H1 (cell line): ENCODE data around the gene B4GALNT3. TPM values are rescaled to one million over a fixed set of nuclear protein-coding genes. Genes with fewer than 3 reads are reported as not detected.

Experiments
- CTCF ChIA-PET: fragments of 300-600 bp; sonication (Branson Sonifier 250); formaldehyde crosslinking; loops from one replicate; lab custom pipeline; 2021; ENCODE audit not compliant: partially characterized antibody; lab: Charles Lee
- POLR2A ChIA-PET: fragments of 300-600 bp; sonication (Branson Sonifier 250); formaldehyde crosslinking; loops from one replicate; lab custom pipeline; 2021; ENCODE audit warnings: inconsistent platforms; ENCODE audit not compliant: partially characterized antibody; lab: Charles Lee
- DNase-seq, 2 experiments: peaks; one replicate each; pipeline versions ENCODE4 v3.0.0 to v3.0.0-alpha.2; 2010 to 2022; ENCODE audit warnings: low spot score in 2 of 2, low read depth in 1 of 2, mixed read lengths in 1 of 2
- FAIRE-seq: peaks from 2 replicates; lab custom pipeline; 2011; peaks lifted over from hg19 to GRCh38; lab: Jason Lieb, UNC
- H2AFZ ChIP-seq: 2 replicates; pipeline ENCODE4 v1.8.1; 2012; ENCODE audit warnings: low read length, inconsistent platforms
- H2AK5ac ChIP-seq: 2 replicates; pipeline ENCODE4 v1.6.1; 2013; ENCODE audit warnings: low read depth, low read length
- H2BK120ac ChIP-seq: replicated peaks from 2 replicates; pipeline ENCODE3; 2013; ENCODE audit warnings: low read depth, low read length, inconsistent platforms
- H2BK12ac ChIP-seq: 2 replicates; pipeline ENCODE4 v1.6.1; 2013; ENCODE audit warnings: low read depth, low read length
- H2BK15ac ChIP-seq: 2 replicates; pipeline ENCODE4 v1.6.1; 2013; ENCODE audit warnings: low read length
- H2BK20ac ChIP-seq: 2 replicates; pipeline ENCODE4 v1.6.1; 2013; ENCODE audit warnings: low read length
- H2BK5ac ChIP-seq: 2 replicates; pipeline ENCODE4 v1.6.1; 2013; ENCODE audit warnings: low read depth, low read length
- H3K14ac ChIP-seq: 2 replicates; pipeline ENCODE4 v1.6.1; 2013; ENCODE audit warnings: inconsistent platforms; ENCODE audit not compliant: insufficient read length
- H3K18ac ChIP-seq: 2 replicates; pipeline ENCODE4 v1.6.1; 2013; ENCODE audit warnings: low read length; ENCODE audit errors: extremely low read depth
- H3K23ac ChIP-seq: 2 replicates; pipeline ENCODE4 v1.6.1; 2013; ENCODE audit warnings: inconsistent platforms; ENCODE audit not compliant: insufficient read length
- H3K23me2 ChIP-seq: 2 replicates; pipeline ENCODE4 v1.6.1; 2013; ENCODE audit warnings: low read depth, low read length
- H3K27ac ChIP-seq: 2 replicates; pipeline ENCODE4 v1.6.1; 2011; ENCODE audit warnings: low read depth, low read length, inconsistent platforms
- H3K27me3 ChIP-seq, 4 experiments: replicated peaks in 1 of 4; 1 replicate in 1 of 4; 2 replicates in 3 of 4; pipeline versions ENCODE4 v1.6.1 to v1.8.1; 2011 to 2013; ENCODE audit warnings: low read length in 3 of 4, mild to moderate bottlenecking in 3 of 4, inconsistent platforms in 2 of 4, mixed read lengths in 2 of 4, moderate library complexity in 1 of 4; ENCODE audit not compliant: control insufficient read depth in 3 of 4, insufficient read depth in 3 of 4; ENCODE audit errors: extremely low read depth in 1 of 4
- H3K36me3 ChIP-seq, 4 experiments: 2 replicates each; pipeline versions ENCODE4 v1.6.1 to v1.8.1; 2011 to 2013; ENCODE audit warnings: mild to moderate bottlenecking in 4 of 4, low read length in 3 of 4, moderate library complexity in 2 of 4, control low read depth in 1 of 4, inconsistent platforms in 1 of 4; ENCODE audit not compliant: insufficient read depth in 4 of 4, control insufficient read depth in 2 of 4
- H3K4ac ChIP-seq: replicated peaks from 2 replicates; pipeline ENCODE3; 2013; ENCODE audit warnings: low read length, low read depth, mixed read lengths, inconsistent platforms; ENCODE audit not compliant: insufficient read length
- H3K4me1 ChIP-seq, 4 experiments: replicated peaks in 1 of 4; 1 replicate in 1 of 4; 2 replicates in 3 of 4; pipeline versions ENCODE4 v1.6.1 to v1.8.1; 2011 to 2013; ENCODE audit warnings: low read length in 3 of 4, inconsistent platforms in 2 of 4, mixed read lengths in 1 of 4; ENCODE audit not compliant: insufficient read depth in 4 of 4, control insufficient read depth in 3 of 4
- H3K4me2 ChIP-seq, 2 experiments: 2 replicates each; pipeline versions ENCODE4 v1.6.1 to v1.8.1; 2011 to 2013; ENCODE audit warnings: low read depth in 2 of 2, low read length in 2 of 2, control low read depth in 1 of 2, inconsistent platforms in 1 of 2, mild to moderate bottlenecking in 1 of 2; ENCODE audit not compliant: insufficient read depth in 1 of 2
- H3K4me3 ChIP-seq, 4 experiments: fragments of 200-600, 300-600 bp in 1 of 4; sonication (generic), shearing (Covaris generic), sonication (Bioruptor Twin) in 1 of 4; 2 replicates each; pipeline versions ENCODE4 v1.5.1 to v1.8.1; 2011 to 2016; ENCODE audit warnings: low read length in 4 of 4, low read depth in 3 of 4, control low read depth in 2 of 4, inconsistent platforms in 2 of 4, mild to moderate bottlenecking in 2 of 4, mixed read lengths in 1 of 4, moderate library complexity in 1 of 4; ENCODE audit not compliant: insufficient read depth in 2 of 4; ENCODE audit errors: extremely low read depth in 1 of 4
- H3K56ac ChIP-seq: replicated peaks from 2 replicates; pipeline ENCODE3; 2013; ENCODE audit warnings: low read depth, mild to moderate bottlenecking, mixed read lengths, low read length, inconsistent platforms; ENCODE audit not compliant: insufficient read length
- H3K79me1 ChIP-seq: 2 replicates; pipeline ENCODE4 v1.6.1; 2013; ENCODE audit warnings: low read depth, low read length, control low read depth
- H3K79me2 ChIP-seq, 2 experiments: 2 replicates each; pipeline versions ENCODE4 v1.6.1 to v1.8.1; 2012 to 2013; ENCODE audit warnings: low read length in 2 of 2, mild to moderate bottlenecking in 2 of 2, inconsistent platforms in 1 of 2; ENCODE audit not compliant: insufficient read depth in 2 of 2, control insufficient read depth in 1 of 2
- H3K9ac ChIP-seq, 4 experiments: replicated peaks in 1 of 4; 1 replicate in 1 of 4; 2 replicates in 3 of 4; pipeline versions ENCODE4 v1.6.1 to v1.8.1; 2011 to 2013; ENCODE audit warnings: low read depth in 3 of 4, low read length in 3 of 4, control low read depth in 2 of 4, mild to moderate bottlenecking in 2 of 4, moderate library complexity in 2 of 4, inconsistent platforms in 1 of 4; ENCODE audit errors: extremely low read depth in 1 of 4
- H3K9me3 ChIP-seq, 2 experiments: 2 replicates each; pipeline versions ENCODE4 v1.6.1 to v1.8.1; 2012 to 2013; ENCODE audit warnings: mild to moderate bottlenecking in 2 of 2, moderate library complexity in 2 of 2, control low read depth in 1 of 2, inconsistent platforms in 1 of 2, low read depth in 1 of 2, low read length in 1 of 2, mixed read lengths in 1 of 2; ENCODE audit not compliant: insufficient read depth in 2 of 2
- H4K20me1 ChIP-seq, 2 experiments: replicated peaks in 1 of 2; 2 replicates each; pipeline versions ENCODE3 to v1.8.1; 2011 to 2013; ENCODE audit warnings: inconsistent platforms in 2 of 2, low read length in 2 of 2, mild to moderate bottlenecking in 1 of 2; ENCODE audit not compliant: insufficient read depth in 2 of 2, control insufficient read depth in 1 of 2
- H4K5ac ChIP-seq: 2 replicates; pipeline ENCODE4 v1.6.1; 2013; ENCODE audit warnings: low read length, low read depth, mixed read lengths, inconsistent platforms; ENCODE audit not compliant: insufficient read length
- H4K8ac ChIP-seq: 2 replicates; pipeline ENCODE4 v1.8.0; 2013; ENCODE audit warnings: mild to moderate bottlenecking, moderate library complexity, low read length, inconsistent platforms; ENCODE audit not compliant: insufficient read depth; ENCODE audit errors: extremely low read depth
- H4K91ac ChIP-seq: replicated peaks from 2 replicates; pipeline ENCODE3; 2013; ENCODE audit warnings: low read length, mixed read lengths, inconsistent platforms; ENCODE audit not compliant: insufficient read length
- EGR1 ChIP-seq: IDR thresholded peaks from 2 replicates; pipeline ENCODE4 v1.6.1; 2011; ENCODE audit warnings: low read depth, low read length, borderline replicate concordance
- FOSL1 ChIP-seq: IDR thresholded peaks from 2 replicates; pipeline ENCODE4 v1.6.1; 2011; ENCODE audit warnings: mild to moderate bottlenecking, low read depth, low read length, moderate library complexity; ENCODE audit not compliant: insufficient read depth
- RNF2 ChIP-seq: fragments of 200-900, 300-1000 bp; sonication (generic); IDR thresholded peaks from 2 replicates; pipeline ENCODE4 v1.7.1; 2016; ENCODE audit warnings: borderline replicate concordance, low read depth, mild to moderate bottlenecking, antibody characterized with exemption, low read length; ENCODE audit not compliant: poor library complexity, severe bottlenecking; ENCODE audit errors: missing control alignments
- RXRA ChIP-seq: IDR thresholded peaks from 2 replicates; pipeline ENCODE4 v1.6.1; 2011; ENCODE audit warnings: low read depth, mild to moderate bottlenecking, low read length, moderate library complexity; ENCODE audit not compliant: insufficient read depth
- SIN3A ChIP-seq, 2 experiments: IDR thresholded peaks in 1 of 2; conservative IDR thresholded peaks in 1 of 2; 2 replicates each; pipeline ENCODE4 v1.6.1; 2011 to 2012; ENCODE audit warnings: low read length in 2 of 2, improper control_type of control experiment in 1 of 2, low read depth in 1 of 2, mild to moderate bottlenecking in 1 of 2
- WGBS, 2 experiments: shearing (Covaris generic) in 1 of 2; methylation state at CpG; one replicate each; pipeline versions ENCODE4 v1.1.6 to v1.1.7; 2013 to 2015; ENCODE audit warnings: low lambda C conversion rate in 2 of 2, mixed read lengths in 2 of 2, inconsistent platforms in 1 of 2, low coverage in 1 of 2, missing lambda C conversion rate in 1 of 2; ENCODE audit not compliant: insufficient replicate concordance in 2 of 2, insufficient coverage in 1 of 2, insufficient read length in 1 of 2; ENCODE audit errors: extremely low coverage in 1 of 2, missing lambda C conversion rate in 1 of 2; 5-methylcytosine and 5-hydroxymethylcytosine counted together
- polyA plus RNA-seq, 7 experiments: library from polyadenylated mRNA; depleted of rRNA in 3 of 7; stranded (reverse) in 5 of 7; unstranded in 2 of 7; fragments of >200 nt in 5 of 7; fragments of 200-250 nt in 2 of 7; gene quantifications; 1 replicate in 5 of 7; 2 replicates in 1 of 7; 4 replicates in 1 of 7; pipeline versions ENCODE4 v1.2.1 to v1.2.3, GENCODE V29; 2011 to 2013; ENCODE audit warnings: missing spikeins in 2 of 7, mixed read lengths in 2 of 7
- total RNA-seq: library from RNA; stranded (reverse); fragmentation: NEBNext Ultra II Directional; extraction: Animal tissue kit (Norgen Biotek cat#: 25700); gene quantifications from 2 replicates; pipeline ENCODE4 v1.2.1, GENCODE V29; 2021

Gene B4GALNT3
- total and polyA plus RNA-seq, 2 of the 8 experiments (the other 6 are each of a cell fraction or from before 2014, with no cell fraction given) = 12.5 to 20.3 TPM

DNA sequence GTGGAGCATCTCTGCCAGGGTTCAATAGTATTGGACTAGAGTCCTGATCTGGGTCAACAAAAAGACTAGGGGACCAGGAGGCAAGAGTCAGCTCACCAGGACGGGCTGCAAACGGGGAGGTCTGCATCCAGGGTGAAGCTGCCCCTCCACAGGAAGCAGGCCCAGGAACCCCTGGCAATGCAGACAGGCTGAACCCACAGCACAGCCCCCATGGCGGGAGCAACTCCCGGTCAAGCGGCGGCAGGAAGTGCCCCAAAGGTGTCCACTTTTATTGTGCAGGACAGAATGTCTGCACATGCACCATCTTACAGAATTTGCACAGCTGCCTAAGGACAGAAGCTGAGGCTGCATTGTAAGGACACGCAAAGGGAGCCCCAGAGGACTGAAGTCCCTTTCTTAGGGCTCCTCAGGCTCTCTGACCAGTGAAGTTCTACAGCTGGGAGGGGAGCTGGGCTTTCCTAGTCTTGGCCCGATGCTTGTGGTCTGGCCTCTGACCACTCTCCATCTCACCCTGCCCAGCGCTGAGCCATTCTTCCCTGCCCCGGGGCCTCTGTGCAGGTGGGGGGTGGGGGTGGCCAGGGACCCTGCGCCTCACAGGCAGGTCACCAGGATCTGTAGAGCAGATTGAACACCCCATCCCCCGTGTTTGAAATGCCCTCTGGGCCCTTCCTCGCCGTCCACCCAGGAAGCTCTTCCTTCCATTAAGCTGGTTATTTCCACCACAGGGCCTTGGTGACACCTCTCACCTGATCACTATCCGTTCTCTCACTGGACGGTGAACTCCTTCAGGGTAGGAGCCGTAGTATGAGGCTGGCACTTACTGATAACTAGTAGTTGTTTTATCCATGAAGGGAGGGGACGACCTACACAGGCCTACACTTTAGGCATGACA, 127.6 kb downstream of the B4GALNT3 start:
- no peak overlapping the region for H3K14ac ChIP-seq
- H3K4me1 ChIP-seq = no peaks in the 10 kb centered on the region
- no peak overlapping the region for H2AFZ ChIP-seq
- no peaks in the 10 kb centered on the region for H3K79me1 ChIP-seq
- DNase-seq (no peak), FAIRE-seq (no peak)
- H2AK5ac ChIP-seq = no peak overlapping the region
- POLR2A ChIA-PET = interaction anchor here (0.9 kb wide), 1 partner anchor 362 kb away, joined by 3 read pairs; the partner anchor contains the start of gene RAD52
- H3K27me3 ChIP-seq = no peaks in the 10 kb centered on the region
- no peak overlapping the region for H3K4ac ChIP-seq
- H2BK5ac ChIP-seq = no peak overlapping the region
- H2BK12ac ChIP-seq = no peak overlapping the region
- no peaks in the 10 kb centered on the region for H3K9me3 ChIP-seq
- no peaks in the 10 kb centered on the region for H4K20me1 ChIP-seq
- H3K4me2 ChIP-seq = no peak overlapping the region
- no peak overlapping the region for H3K9ac ChIP-seq
- no peak overlapping the region for H2BK15ac ChIP-seq
- H3K23me2 ChIP-seq = no peaks in the 10 kb centered on the region
- H4K91ac ChIP-seq = no peak overlapping the region
- no peaks in the 10 kb centered on the region for H3K79me2 ChIP-seq
- H3K36me3 ChIP-seq = no peaks in the 10 kb centered on the region
- no peak overlapping the region for H3K56ac ChIP-seq
- peak overlapping the region; percentile 36; the same call in 1 of the 2 replicates for H4K8ac ChIP-seq
- H3K4me3 ChIP-seq = no peak overlapping the region
- WGBS, 2 experiments = 85% methylated on average over 18 of the region's 18 CpGs; no CpG with 5 or more reads in 1 of the 2 experiments
- TF ChIP-seq FOSL1 (no peak), RNF2 (no peak), EGR1 (no peak), RXRA (no peak), SIN3A (conservative IDR thresholded peaks at IDR 0.05 in 1 of 2, IDR thresholded peaks at IDR 0.05 in 1 of 2; ENCODE audit: low read depth in 1 of 2, low read length in 2 of 2) (no peak)
- H3K27ac ChIP-seq = no peak overlapping the region
- no peak overlapping the region for H2BK120ac ChIP-seq
- H3K18ac ChIP-seq = no peak overlapping the region
- CTCF ChIA-PET = interaction anchor here (0.6 to 3.1 kb wide), 5 partner anchors 11 to 233 kb away, joined by 3 to 17 read pairs (median 4); no protein-coding TSS in a partner anchor
- no peak overlapping the region for H4K5ac ChIP-seq
- no peak overlapping the region for H2BK20ac ChIP-seq
- no peak overlapping the region for H3K23ac ChIP-seq
